ENCODE measurements around the gene CPNE7. TPM values are rescaled to one million over a fixed set of nuclear protein-coding genes. Genes with fewer than 3 reads are reported as not detected.
A peak's percentile ranks its signal among the peaks of the same experiment; 100 is the strongest.

Gene CPNE7
- total and polyA plus RNA-seq, 2 of the 13 experiments (the other 11 are each of a cell fraction or from before 2014, with no cell fraction given): 0.59 TPM; not detected in 1

DNA sequence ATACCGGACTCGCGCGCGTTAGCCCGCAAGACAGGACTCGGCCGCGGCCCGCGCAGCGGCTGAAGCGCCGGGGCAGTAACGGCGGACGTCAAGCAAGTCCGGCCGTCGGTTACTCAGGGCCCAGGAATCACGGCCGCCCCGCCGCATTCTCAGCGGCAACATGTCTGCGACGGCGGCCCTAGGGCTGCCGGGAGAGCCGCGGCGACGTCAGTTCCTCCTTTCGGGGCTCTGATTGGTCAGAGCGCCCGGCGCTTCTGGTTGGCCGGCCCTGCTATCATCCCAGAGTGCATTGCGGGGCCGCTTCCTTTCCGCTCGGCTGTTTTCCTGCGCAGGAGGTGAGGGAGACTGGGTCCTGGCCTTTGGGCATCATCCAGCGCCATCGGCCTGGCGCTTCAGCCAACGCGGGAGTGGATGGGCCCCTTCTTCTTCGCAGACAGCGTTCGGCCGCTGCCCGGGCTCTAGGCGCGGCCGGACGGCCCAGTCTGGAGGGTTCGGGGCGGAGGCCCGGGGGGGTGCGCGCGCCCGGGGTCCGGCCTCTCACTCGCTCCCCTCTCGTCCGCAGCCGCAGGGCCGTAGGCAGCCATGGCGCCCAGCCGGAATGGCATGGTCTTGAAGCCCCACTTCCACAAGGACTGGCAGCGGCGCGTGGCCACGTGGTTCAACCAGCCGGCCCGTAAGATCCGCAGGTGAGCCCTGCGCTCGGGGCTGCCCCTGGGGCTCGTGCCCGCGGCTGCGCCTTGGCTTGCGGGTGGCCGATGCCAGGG lies 15.0 kb upstream of the CPNE7 start, which contains the start of gene RPL13 (continued):
- TF ChIP-seq, protein P1, sequence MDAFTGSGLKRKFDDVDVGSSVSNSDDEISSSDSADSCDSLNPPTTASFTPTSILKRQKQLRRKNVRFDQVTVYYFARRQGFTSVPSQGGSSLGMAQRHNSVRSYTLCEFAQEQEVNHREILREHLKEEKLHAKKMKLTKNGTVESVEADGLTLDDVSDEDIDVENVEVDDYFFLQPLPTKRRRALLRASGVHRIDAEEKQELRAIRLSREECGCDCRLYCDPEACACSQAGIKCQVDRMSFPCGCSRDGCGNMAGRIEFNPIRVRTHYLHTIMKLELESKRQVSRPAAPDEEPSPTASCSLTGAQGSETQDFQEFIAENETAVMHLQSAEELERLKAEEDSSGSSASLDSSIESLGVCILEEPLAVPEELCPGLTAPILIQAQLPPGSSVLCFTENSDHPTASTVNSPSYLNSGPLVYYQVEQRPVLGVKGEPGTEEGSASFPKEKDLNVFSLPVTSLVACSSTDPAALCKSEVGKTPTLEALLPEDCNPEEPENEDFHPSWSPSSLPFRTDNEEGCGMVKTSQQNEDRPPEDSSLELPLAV (CRISPR knock-in tag; conservative IDR thresholded peaks at IDR 0.05; ENCODE audit: low read depth): no peak
- TF ChIP-seq ZNF816 (CRISPR knock-in tag; IDR thresholded peaks at IDR 0.05; ENCODE audit: borderline replicate concordance): peak; percentile 94; the same call in 1 of the 2 replicates
- TF ChIP-seq, protein P2, sequence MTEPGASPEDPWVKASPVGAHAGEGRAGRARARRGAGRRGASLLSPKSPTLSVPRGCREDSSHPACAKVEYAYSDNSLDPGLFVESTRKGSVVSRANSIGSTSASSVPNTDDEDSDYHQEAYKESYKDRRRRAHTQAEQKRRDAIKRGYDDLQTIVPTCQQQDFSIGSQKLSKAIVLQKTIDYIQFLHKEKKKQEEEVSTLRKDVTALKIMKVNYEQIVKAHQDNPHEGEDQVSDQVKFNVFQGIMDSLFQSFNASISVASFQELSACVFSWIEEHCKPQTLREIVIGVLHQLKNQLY (CRISPR knock-in tag; IDR thresholded peaks at IDR 0.05): peak; percentile 47; the same call in 1 of the 2 replicates
- TF ChIP-seq ZNF496 (CRISPR knock-in tag; IDR thresholded peaks at IDR 0.05; ENCODE audit: insufficient replicate concordance): no peak
- peak; percentile 47; the same call in 1 of the 2 replicates for TF ChIP-seq ZMYM3 (CRISPR knock-in tag; IDR thresholded peaks at IDR 0.05)
- peak; percentile 92 for TF ChIP-seq ZBTB42 (CRISPR knock-in tag; IDR thresholded peaks at IDR 0.05)
- TF ChIP-seq, protein P3, sequence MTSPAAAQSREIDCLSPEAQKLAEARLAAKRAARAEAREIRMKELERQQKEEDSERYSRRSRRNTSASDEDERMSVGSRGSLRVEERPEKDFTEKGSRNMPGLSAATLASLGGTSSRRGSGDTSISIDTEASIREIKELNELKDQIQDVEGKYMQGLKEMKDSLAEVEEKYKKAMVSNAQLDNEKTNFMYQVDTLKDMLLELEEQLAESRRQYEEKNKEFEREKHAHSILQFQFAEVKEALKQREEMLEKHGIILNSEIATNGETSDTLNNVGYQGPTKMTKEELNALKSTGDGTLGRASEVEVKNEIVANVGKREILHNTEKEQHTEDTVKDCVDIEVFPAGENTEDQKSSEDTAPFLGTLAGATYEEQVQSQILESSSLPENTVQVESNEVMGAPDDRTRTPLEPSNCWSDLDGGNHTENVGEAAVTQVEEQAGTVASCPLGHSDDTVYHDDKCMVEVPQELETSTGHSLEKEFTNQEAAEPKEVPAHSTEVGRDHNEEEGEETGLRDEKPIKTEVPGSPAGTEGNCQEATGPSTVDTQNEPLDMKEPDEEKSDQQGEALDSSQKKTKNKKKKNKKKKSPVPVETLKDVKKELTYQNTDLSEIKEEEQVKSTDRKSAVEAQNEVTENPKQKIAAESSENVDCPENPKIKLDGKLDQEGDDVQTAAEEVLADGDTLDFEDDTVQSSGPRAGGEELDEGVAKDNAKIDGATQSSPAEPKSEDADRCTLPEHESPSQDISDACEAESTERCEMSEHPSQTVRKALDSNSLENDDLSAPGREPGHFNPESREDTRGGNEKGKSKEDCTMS (CRISPR knock-in tag; conservative IDR thresholded peaks at IDR 0.05): 0 out of 2 replicates have a peak, but pooled peaks have one; percentile 18
- TF ChIP-seq, protein P4, sequence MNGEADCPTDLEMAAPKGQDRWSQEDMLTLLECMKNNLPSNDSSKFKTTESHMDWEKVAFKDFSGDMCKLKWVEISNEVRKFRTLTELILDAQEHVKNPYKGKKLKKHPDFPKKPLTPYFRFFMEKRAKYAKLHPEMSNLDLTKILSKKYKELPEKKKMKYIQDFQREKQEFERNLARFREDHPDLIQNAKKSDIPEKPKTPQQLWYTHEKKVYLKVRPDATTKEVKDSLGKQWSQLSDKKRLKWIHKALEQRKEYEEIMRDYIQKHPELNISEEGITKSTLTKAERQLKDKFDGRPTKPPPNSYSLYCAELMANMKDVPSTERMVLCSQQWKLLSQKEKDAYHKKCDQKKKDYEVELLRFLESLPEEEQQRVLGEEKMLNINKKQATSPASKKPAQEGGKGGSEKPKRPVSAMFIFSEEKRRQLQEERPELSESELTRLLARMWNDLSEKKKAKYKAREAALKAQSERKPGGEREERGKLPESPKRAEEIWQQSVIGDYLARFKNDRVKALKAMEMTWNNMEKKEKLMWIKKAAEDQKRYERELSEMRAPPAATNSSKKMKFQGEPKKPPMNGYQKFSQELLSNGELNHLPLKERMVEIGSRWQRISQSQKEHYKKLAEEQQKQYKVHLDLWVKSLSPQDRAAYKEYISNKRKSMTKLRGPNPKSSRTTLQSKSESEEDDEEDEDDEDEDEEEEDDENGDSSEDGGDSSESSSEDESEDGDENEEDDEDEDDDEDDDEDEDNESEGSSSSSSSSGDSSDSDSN (CRISPR knock-in tag; IDR thresholded peaks at IDR 0.05): peak; percentile 80
- TF ChIP-seq, protein P5, sequence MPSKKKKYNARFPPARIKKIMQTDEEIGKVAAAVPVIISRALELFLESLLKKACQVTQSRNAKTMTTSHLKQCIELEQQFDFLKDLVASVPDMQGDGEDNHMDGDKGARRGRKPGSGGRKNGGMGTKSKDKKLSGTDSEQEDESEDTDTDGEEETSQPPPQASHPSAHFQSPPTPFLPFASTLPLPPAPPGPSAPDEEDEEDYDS (CRISPR knock-in tag; IDR thresholded peaks at IDR 0.05): peak; percentile 97
- peak; percentile 98 for TF ChIP-seq GABPB1 (CRISPR knock-in tag; IDR thresholded peaks at IDR 0.05)
- no peak for TF ChIP-seq EHMT2 (IDR thresholded peaks at IDR 0.05; ENCODE audit: borderline replicate concordance, low read depth, low read length)
- no peak for TF ChIP-seq MAFF (IDR thresholded peaks at IDR 0.05; ENCODE audit: low read depth, low read length)
- TF ChIP-seq ZNF441 (CRISPR knock-in tag; IDR thresholded peaks at IDR 0.05; ENCODE audit: borderline replicate concordance): peak; percentile 49; the same call in 1 of the 2 replicates
- TF ChIP-seq ZNF549 (CRISPR knock-in tag; IDR thresholded peaks at IDR 0.05): no peak
- TF ChIP-seq ZBTB21 (CRISPR knock-in tag; IDR thresholded peaks at IDR 0.05): peak; percentile 45; the same call in 1 of the 2 replicates
- peak; percentile 87 for TF ChIP-seq TOPORS (CRISPR knock-in tag; IDR thresholded peaks at IDR 0.05)
- TF ChIP-seq GABPA (IDR thresholded peaks at IDR 0.05; ENCODE audit: low read depth, low read length): peak; percentile 76
- TF ChIP-seq GABPA (CRISPR knock-in tag; IDR thresholded peaks at IDR 0.05; ENCODE audit: low read depth): peak; percentile 94
- TF ChIP-seq HNRNPL (IDR thresholded peaks at IDR 0.05; ENCODE audit: low read depth, low read length): peak; percentile 89
- peak; percentile 94 for TF ChIP-seq ZNF430 (CRISPR knock-in tag; IDR thresholded peaks at IDR 0.05)

Measured in HepG2 (cell line).